HG02798 (cell line): ENCODE data around the gene RALGAPB.

ENCODE experiments used
- ATAC-seq: cut with Tn5 transposase; IDR thresholded peaks from one replicate; pipeline ENCODE4 v1.9.1; 2021; ENCODE audit warnings: mild to moderate bottlenecking; ENCODE audit not compliant: unreplicated experiment, poor library complexity

Gene RALGAPB

DNA sequence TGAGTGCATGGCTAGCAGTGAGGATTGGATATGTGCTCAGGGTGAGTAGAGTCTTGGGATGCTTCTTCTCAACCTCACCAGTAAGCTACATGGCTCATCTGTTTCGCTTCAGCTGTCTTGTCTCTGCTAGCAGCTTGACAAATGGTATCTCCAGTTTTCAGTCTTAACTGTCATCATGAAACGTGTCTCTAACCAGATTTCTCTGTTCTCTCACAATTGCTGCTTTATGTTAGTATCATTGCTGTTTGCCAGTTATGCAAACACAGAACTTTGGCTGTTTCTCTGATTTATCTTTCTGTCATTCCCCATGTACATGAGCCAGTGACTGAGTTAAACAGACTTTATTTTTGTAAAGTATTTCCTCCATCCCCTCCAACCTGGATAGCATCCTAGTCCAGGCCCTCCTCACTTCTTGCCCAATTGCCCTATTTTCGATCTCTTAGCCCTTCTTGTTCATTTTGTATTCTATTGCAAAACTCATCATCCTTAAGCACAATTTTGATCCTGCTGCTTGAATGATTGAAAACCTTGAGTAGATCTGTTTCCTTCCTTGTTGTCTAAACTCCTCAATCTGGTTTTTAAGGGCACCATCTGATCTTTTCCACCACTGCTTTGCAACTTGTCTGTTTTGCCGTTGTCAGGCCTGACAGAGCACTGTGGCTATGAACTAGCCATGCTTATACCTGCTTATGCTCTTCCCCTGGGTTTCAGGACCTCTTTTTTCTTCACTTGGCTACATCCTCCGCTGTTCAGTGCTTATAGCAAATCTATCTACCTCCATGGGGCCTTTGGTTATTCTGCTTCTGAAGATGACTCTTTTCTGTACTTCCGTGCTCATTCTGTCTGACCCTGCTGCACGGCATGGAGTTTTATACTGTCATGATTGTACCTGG lies 70.6 kb downstream of the RALGAPB start:
- ATAC-seq: no peak

DNA sequence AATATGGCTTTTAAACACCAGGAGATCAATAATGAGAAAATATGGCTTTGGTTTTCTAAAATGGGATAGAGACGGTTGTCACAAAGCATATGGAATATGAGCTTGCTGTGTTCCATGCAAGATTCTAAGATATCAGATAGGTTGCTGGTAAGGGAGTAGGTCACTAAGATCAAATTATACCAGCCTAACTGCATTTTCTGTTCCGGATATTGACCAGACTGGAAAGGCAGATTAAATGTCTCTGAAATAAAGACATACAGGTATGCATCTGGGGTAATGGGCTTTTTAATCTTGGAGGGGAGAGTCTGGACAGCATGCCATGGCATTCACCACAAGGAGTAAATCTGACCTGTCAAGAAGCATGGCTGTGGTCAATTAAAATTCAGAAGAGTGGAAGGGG lies 73.1 kb downstream of the RALGAPB start:
- ATAC-seq: no peak

DNA sequence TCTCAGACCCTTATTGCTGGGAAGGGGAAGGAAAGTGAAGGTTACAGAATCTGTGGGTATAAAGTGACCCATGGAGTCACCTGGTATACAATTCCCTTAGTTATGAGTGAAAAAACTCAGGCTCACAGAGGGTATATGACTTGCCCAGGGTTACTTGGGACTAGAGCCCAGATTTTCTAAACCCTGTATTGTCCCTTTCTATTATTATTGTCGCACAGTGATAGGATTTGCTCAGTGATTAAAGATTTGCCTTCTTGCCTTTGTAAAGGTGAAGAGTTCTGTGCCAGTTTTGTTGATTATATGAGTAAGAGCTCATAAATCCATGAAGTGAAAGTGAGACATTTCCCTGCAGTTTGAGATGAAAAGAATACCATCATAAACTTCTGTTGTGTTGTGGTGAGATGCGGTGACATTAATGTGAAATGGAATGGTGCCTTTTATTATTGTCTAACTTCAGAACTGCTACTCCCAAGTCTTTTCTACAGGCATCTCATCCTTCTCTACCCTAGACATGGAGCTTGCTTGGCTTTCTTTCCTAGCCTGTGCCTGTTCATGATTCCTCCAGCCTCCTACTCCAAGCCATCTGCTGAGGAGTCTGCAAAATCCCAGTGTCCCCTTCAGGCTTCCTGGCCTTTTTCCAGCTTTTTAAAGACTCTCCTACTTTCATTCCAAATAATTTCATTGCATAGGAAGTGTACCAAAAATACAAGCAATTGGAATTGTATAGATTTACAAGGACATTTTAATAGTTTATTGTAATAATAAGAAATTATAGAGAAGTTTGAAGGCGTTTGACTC lies 74.8 kb downstream of the RALGAPB start:
- ATAC-seq: no peak

DNA sequence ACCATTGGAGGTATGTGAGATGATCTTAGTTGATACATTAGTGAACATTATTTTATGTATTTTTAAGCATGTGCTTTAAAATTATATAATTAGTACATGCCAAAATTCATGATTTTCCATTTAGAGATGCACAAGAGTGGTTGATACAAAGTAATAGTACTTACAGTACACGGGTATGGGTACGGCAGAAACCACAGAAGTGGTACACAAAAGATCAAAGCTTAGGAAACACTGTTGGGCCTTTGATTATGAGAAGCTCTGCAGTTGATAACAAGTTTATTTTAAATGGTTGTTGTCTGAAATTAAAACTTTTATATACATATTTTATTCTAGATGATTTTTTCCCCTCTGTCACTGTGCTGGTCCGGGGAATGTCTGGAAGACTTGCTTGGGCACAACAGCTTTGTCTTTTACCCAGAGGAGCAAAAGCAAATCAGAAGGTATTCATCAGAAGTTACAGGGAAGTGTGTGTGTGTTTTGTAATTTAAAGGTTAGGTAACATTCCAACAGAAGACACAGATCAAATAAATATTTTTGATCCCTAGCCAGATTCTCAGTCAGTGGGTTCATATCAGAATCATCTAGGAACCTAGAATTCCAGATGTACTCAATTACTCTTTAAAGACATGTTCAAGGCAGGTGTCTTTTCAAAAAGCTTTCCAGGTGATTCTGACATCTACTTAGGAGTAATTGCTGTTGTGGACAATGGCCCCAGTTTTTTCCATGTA lies 75.9 kb downstream of the RALGAPB start:
- no peak for ATAC-seq

DNA sequence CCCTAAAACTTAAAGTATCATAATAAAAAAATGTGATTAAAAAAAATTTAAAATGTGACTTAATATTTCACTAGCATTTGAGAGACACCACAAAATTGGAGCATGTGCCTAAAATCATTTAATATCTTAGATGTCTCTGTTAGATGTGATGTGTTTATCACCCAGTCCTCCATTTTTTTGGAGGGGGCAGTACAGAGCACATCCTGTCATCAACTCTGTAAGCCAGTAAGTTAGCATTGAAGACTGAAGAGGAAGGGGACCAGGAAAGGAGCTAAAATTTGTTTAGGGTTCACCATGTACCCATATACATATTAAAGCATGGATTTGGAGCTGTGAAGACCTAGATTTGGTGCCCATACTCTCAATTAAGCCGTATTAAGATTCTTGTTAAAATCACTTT lies 77.6 kb downstream of the RALGAPB start:
- ATAC-seq: no peak

DNA sequence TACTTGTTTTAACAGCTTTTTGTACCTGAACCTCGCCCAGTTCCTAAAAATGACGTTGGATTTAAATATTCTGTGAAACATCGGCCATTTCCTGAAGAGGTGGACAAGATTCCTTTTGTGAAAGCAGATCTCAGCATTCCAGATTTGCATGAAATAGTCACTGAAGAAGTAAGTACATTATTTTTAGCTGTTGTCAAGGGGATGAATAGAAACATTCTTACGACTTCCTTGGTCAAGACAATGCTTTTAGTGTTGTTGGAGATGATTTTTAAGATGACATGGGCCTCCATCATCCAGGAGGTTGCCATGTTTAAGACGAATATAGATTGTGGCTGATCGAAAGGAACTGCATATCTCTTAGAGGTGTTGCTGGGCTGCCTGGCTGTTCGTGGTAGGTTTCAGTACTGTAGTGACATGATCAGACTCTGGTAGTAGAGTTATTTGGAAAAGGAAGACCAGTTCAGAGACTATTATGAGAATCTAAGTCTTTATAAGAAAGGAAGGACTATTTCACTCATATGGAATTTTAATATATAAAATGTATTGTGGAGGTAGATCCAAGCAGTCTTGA lies 78.5 kb downstream of the RALGAPB start:
- no peak for ATAC-seq

DNA sequence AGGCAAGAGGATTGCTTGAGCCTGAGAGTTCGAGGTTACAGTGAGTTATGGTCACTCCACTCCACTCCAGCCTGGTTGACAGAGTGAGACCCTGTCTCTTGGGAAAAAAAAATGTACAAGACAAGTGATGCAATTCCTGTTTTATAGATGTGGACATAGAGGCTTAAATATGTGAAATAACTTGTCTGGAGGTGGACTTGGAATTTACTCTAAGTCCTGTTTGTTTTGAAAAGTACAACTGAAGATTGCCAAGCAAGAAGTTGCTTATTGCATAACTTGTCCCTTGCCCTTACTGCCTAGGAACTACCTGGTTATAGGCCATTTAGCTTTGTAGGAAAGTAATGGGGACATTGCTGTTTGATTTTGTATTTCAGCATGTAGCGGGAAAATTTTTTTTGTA lies 82.3 kb downstream of the RALGAPB start:
- no peak for ATAC-seq

DNA sequence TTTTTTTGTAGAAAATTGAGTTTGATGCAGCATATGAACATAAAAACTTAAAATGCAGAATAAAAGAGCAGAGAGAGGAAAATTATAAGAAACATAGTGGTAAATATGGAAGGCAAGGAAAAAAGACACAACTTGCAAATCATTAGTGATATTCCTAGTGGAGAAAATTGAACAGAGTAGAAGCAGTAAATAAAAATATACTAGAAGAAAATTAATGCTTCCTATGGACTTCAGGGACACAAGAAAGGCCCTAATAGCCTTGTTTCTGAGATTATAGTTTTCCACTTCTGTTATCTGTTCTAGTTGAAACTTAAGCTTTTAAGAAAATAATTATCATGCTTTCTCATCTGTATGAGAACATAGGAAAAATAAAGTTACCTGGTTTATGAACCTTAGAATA lies 82.8 kb downstream of the RALGAPB start:
- no peak for ATAC-seq

DNA sequence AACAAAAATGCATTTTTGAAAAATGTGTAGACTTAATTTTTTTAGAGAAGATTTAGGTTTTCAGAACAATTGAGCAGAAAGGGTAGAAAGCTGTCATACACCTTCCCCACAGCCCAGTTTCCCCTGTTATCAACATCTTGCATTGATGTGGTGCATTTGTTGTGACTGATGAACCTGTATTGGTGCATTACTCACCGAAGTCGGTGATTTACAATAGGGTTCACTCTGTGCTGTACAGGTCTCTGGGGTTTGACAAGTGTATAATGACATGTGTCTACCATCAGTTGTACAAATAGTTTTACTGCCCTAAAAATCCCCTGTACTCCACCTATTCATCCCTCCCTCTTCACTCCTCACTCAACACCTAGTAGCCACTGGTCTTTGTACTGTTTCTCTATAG lies 84.5 kb downstream of the RALGAPB start:
- no peak for ATAC-seq

DNA sequence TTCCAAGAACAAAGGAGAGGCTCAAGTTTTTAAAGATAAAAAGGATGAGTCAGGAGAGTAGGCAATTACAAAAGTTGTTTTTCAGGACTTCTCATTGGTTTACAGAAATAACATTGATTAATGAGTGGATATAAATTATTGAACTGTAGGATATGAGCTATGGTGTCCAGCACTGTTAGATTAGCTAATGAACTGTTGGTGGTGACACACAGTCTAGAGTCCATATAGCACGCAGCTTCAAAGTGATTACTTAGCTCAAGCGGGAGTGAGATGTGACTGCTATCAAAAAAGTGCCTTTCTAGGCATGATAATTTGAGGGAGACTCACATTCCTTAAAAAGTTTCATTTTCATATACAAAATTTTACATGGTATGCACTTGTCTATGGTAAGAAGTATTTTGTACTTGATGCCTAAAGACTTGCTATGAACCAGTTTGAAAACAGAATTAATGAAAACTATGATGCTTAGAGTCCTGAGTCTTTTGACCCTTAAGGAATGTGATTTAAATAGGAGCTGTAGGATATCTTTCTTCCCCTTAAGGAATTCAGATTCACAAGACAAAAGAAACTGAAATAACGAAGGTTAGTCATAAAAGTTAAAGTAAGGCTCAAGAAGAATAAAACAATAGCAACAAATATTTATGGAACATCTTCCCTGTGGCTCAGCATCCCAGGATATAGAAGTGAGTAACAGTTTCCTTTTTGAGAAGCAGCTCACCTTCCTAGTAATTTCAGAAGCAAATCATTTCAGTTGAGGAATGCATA lies 86.1 kb downstream of the RALGAPB start:
- no peak for ATAC-seq

DNA sequence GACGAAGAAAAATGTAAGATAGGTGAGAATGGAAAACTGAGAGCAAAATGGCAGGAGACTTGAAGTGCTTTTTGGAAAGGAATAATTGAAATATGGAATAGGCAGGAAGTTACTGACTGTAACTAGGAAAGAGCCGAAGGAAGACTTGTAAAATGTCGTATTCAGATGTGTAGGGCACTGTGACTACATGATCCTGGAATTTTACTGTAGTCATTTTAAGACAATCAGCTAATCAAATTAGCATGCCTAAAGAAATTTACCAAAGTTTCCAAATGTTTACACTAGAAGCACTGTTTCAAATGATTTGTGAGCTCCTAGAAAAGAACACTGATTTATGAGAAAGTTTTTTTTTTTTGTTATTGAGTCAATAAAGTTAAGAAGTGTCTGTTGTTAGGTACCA lies 87.1 kb downstream of the RALGAPB start:
- ATAC-seq: no peak

DNA sequence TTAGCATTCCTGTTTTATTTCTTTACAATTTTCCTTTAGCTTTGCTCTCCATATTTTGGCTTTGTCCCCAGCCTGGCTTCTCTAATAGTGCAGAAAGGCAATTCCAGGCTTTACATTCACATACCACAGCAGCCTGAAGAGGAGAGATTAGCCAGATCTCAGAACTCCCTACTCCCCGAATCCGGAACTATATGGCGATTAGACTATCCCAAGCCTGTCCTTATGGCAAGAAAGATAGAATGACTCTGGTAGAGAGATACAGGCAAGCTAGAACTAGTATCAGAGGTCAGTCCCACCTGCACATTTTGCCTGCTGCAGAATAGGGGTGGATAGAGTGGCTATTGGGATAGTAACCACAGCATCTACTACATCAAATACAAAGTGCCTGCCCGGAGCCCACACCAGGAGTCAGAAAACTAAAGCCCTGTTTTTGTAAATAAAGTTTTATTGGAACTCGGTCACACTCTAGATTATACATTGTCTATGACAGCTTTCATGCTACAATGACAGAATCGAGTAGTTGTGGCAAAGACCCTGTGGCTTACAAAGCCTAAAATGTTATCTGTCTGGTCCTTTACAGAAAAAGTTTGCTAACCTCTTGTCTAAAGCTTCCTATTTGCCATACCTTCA lies 91.3 kb downstream of the RALGAPB start:
- no peak for ATAC-seq

DNA sequence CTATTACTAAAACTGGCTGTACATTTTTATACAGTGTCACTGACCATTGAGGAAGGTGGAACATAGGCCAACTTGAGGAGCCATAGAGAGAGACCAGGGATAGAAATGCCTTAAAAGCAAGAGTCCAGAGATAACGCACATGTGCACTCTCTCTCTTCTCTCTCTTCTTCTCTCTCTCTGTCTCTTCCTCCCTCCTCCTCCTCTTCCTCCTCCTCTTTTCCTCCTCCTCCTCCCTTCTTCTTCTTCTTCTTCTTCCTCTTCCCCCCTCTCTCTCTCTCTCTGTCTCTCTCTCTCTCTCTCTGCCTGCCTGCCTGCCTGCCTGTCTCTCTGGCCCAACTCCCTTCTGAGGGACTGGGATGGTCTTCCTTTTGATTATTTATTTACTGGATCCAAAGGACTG lies 92.0 kb downstream of the RALGAPB start:
- no peak for ATAC-seq

DNA sequence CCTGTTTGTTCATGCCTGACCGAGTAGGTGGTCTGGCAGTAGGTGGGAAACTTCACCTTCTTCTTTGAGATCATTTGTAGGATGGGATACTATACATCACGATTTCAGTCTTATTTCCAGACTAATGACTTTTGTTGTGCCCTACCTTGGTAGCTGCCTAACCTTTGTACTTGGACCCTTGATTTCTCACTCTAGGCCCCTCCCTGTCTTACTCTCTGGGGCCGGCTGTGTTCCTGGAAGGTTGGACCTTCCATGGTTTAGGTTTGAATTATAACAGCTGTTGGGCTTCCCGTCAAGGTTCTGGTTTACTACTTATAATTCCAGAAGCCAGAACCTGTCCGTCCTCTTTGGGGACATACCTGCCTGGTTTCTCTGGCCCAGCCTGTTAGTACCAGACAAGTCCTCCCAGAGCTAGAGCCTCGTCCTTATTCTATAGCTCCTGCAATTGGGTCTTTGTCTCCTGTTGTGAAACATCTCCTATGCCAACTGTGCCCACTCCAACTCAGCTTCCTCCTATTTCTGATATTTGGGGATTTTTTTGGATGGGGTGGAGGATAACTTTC lies 93.5 kb downstream of the RALGAPB start:
- ATAC-seq: no peak

DNA sequence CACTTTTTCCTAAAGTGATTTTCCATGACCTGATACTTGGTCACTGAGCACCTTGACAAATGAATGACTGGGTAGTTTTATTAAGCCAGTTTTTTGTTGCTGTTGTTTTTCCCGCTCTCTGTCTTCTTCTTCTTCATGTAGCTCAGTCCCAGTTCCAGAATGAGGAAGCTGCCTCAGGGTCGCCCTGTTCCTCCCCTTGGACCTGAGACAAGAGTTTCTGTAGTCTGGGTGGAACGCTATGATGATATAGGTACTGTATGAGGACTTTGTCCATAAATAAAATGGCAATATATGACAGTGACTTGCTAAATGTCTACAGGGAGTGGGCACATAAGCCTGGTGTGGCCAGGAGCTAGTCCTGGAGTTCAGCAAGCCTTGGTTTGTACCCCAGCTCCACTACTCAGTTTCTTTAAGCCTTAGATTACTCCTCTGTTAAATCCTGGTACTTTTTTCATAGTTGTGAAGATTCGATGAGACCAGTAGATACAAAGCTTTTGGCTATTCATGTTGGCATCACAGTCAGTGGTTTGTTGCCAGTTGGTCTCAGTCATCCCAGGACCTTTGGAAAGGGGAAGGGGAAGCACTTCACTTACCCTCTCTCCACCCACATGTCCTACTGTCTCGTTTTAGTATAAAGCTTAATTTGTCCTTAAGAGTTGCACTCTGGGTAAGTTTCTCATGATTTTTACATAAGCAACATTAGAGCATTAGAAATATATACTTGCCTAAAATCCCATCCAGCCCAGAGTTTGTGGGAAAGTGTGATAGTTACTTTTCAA lies 97.3 kb downstream of the RALGAPB start:
- ATAC-seq: no peak

DNA sequence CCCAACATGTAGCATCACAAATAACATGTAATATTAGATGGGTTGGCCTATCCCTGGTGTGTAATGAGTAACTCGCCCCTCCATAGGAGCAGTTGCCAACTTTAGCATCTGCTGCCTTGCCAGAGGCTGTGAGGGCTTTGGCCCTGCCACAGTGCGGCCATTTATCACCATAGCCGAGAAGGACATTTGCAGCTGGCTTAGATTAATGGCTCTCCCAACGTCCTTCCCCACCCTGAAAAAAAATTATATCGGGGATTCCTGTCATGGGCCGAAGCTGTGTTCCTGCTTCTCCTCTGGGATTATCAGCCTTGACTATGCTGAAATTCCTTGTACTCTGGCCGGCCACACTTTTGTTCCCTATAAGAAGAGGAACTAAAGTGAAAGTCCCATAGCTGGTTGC lies 100.8 kb downstream of the RALGAPB start:
- ATAC-seq: no peak

DNA sequence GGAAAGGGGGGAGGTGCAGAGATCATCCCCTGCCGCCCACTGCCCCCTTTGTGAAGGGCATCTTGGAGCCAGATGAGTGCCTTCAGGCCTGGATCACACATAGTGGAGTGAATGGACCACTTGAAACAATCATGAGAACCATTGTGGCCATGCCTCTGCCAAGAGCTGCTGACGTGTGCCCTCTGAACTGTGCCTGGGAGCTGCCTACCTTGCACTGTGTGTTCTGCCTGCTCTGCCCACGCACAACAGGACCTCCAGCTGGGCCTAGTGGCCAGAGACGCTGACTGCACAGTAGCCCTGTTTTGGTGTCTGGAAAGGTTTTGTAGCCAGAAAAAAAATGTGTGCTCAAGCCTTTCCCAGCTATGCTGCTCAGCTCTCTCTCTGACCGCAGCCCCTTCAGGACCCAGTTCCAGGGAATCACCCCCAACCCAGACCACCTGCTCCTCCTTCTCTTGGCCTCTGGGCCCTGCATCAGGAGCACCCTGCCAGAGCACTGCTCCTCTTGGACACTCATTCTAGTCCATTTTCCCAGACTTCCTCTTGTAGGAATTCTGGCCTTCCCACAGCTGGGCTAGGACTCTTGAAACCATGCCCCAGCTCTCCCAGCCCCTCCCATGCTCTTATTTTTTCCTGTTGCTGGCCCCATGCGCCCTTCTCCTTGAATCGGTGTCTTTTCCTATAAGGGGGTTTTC lies 106.7 kb downstream of the RALGAPB start:
- ATAC-seq: no peak

DNA sequence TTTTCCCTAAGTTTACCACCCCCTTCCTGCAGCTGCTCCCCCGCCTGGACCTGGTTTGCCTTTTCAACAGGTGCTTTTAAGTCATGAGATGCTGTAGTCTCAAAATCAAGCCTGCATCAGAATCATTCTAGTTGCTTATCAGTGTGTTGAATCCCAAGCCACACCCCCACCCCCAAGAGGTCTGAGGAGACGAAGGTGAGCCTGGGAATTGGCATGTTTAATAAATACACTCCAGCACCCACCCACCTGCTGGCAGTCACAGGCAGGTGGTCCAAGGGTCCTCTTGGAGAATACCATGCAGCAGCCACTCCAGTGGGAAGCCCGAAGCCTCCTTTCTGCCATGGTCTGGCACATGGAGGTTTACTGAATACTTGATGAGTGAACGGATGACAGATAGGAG lies 107.3 kb downstream of the RALGAPB start:
- ATAC-seq: no peak
